Activated CD8-positive, alpha-beta memory T cell treated with anti-CD3 and anti-CD28 coated beads for 36 hours (primary cell): ENCODE measurements around the gene SNHG17. TPM values are rescaled to one million over a fixed set of nuclear protein-coding genes. Genes with fewer than 3 reads are reported as not detected.
"Not testable (repeated sequence)": the region's sequence is repeated elsewhere in the genome, so short reads cannot be mapped to it uniquely, and the experiment has no call there.

Experiments used
- CTCF ChIA-PET: fragments of 350-600 bp; sonication (Branson Sonifier 250); formaldehyde crosslinking; loops from one replicate; lab custom pipeline; 2021; ENCODE audit warnings: antibody characterized with exemption; lab: Charles Lee
- POLR2A ChIA-PET: fragments of 350-600 bp; sonication (Branson Sonifier 250); formaldehyde crosslinking; loops from one replicate; lab custom pipeline; 2021; ENCODE audit warnings: antibody characterized with exemption; lab: Charles Lee
- total RNA-seq, 2 experiments: library from RNA; stranded (reverse); gene quantifications; one replicate each; pipeline ENCODE4 v1.2.3, GENCODE V29; 2021

Gene SNHG17
- total RNA-seq, 2 experiments from 2014 or later: 236 to 241 TPM

- POLR2A ChIA-PET: interaction anchor here (1.4 to 5.4 kb wide), 2 partner anchors 9 to 15 kb away, joined by 3 to 92 read pairs; no protein-coding TSS in a partner anchor
- CTCF ChIA-PET: interaction anchor here (0.6 to 2.7 kb wide), 3 partner anchors 15 to 21 kb away, joined by 3 to 14 read pairs (median 3); no protein-coding TSS in a partner anchor
Observed at GRCh38 chr20:38430679-38431325, 4.3 kb downstream of the SNHG17 start.

- ChIA-PET POLR2A (interaction anchor here (0.6 kb wide), 1 partner anchor 63 kb away, joined by 4 read pairs; no protein-coding TSS in a partner anchor), CTCF (no interaction called here)
Observed at GRCh38 chr20:38429301-38429700, 5.8 kb downstream of the SNHG17 start.

- CTCF ChIA-PET: no interaction called here
- POLR2A ChIA-PET: no interaction called here
Observed at GRCh38 chr20:38428800-38429199, 6.3 kb downstream of the SNHG17 start.

GRCh38 chr20:38427655-38428023 is 7.5 kb downstream of the SNHG17 start:
- CTCF ChIA-PET: interaction anchor here (2.6 kb wide), 1 partner anchor 18 kb away, joined by 8 read pairs; no protein-coding TSS in a partner anchor
- POLR2A ChIA-PET: no interaction called here

- POLR2A ChIA-PET: interaction anchor here (1.1 to 3.2 kb wide), 2 partner anchors 8 to 20 kb away, joined by 8 to 20 read pairs; partner anchors contain the start of gene SNHG17
Observed at GRCh38 chr20:38426006-38426897, 8.9 kb downstream of the SNHG17 start.

GRCh38 chr20:38424401-38424800 is 10.7 kb downstream of the SNHG17 start:
- POLR2A ChIA-PET: interaction anchor here (3.2 kb wide), 1 partner anchor 10 kb away, joined by 20 read pairs; the partner anchor contains the start of gene SNHG17
- CTCF ChIA-PET: interaction anchor here (1.4 to 3.5 kb wide), 2 partner anchors 10 to 12 kb away, joined by 3 to 20 read pairs; partner anchors contain the start of gene SNHG17

More at GRCh38 chr20:38426006-38426897, 8.9 kb downstream of the SNHG17 start:
- CTCF ChIA-PET: interaction anchor here (2.6 to 3.5 kb wide), 2 partner anchors 8 to 20 kb away, joined by 8 to 20 read pairs; partner anchors contain the start of gene SNHG17

GRCh38 chr20:38423541-38423940 is 11.6 kb downstream of the SNHG17 start:
- CTCF ChIA-PET: interaction anchor here (0.6 to 3.5 kb wide), 3 partner anchors 11 to 325 kb away, joined by 3 to 20 read pairs (median 3); partner anchors contain the start of gene SNHG17
- POLR2A ChIA-PET: interaction anchor here (0.6 to 3.2 kb wide), 3 partner anchors 11 to 145 kb away, joined by 4 to 20 read pairs (median 5); partner anchors contain the start of gene SNHG17

- ChIA-PET POLR2A (interaction anchor here (1.0 to 2.2 kb wide), 2 partner anchors 9 to 13 kb away, joined by 3 to 7 read pairs; partner anchors contain the start of gene SNHG17), CTCF (interaction anchor here (1.0 to 2.8 kb wide), 2 partner anchors 13 to 24 kb away, joined by 3 to 9 read pairs; partner anchors contain the start of gene SNHG17)
Observed at GRCh38 chr20:38421915-38422314, 13.2 kb downstream of the SNHG17 start.

GRCh38 chr20:38420388-38421085 is 14.6 kb downstream of the SNHG17 start:
- POLR2A ChIA-PET: interaction anchor here (2.2 kb wide), 1 partner anchor 14 kb away, joined by 7 read pairs; the partner anchor contains the start of gene SNHG17
- CTCF ChIA-PET: interaction anchor here (2.8 kb wide), 1 partner anchor 15 kb away, joined by 9 read pairs; the partner anchor contains the start of gene SNHG17

- POLR2A ChIA-PET: no interaction called here
- CTCF ChIA-PET: interaction anchor here (1.5 kb wide), 1 partner anchor 16 kb away, joined by 7 read pairs; the partner anchor contains the start of gene SNHG17
Observed at GRCh38 chr20:38418509-38419204, 16.5 kb downstream of the SNHG17 start.

GRCh38 chr20:38414769-38415450 is 20.2 kb downstream of the SNHG17 start:
- ChIA-PET POLR2A (no interaction called here), CTCF (no interaction called here)

- ChIA-PET CTCF (no interaction called here), POLR2A (no interaction called here)
Observed at GRCh38 chr20:38412877-38413577, 22.1 kb downstream of the SNHG17 start.

- CTCF ChIA-PET, POLR2A ChIA-PET: not testable (repeated sequence)
Observed at GRCh38 chr20:38407822-38408221, 27.3 kb downstream of the SNHG17 start.

- ChIA-PET CTCF (no interaction called here), POLR2A (no interaction called here)
Observed at GRCh38 chr20:38407321-38407720, 27.8 kb downstream of the SNHG17 start.

- POLR2A ChIA-PET: no interaction called here
Observed at GRCh38 chr20:38406476-38406875, 28.7 kb downstream of the SNHG17 start.

GRCh38 chr20:38405132-38405531 is 30.0 kb downstream of the SNHG17 start:
- ChIA-PET CTCF (no interaction called here), POLR2A (no interaction called here)

More at GRCh38 chr20:38406476-38406875, 28.7 kb downstream of the SNHG17 start:
- CTCF ChIA-PET: no interaction called here

- CTCF ChIA-PET: no interaction called here
- POLR2A ChIA-PET: no interaction called here
Observed at GRCh38 chr20:38404016-38404415, 31.1 kb downstream of the SNHG17 start.
